Fibroblast of pulmonary artery (primary cell): ENCODE data around the gene ADAMTSL3.
A peak's percentile ranks its signal among the peaks of the same experiment; 100 is the strongest.

Experiments
- DNase-seq: peaks from one replicate; pipeline ENCODE4 v3.0.0-alpha.2; 2010; ENCODE audit warnings: low read depth
- H3K4me3 ChIP-seq: replicated peaks from 2 replicates; pipeline ENCODE4 v1.5.1; 2011; ENCODE audit warnings: low read depth, mild to moderate bottlenecking, control low read depth, low read length, moderate library complexity
- CTCF ChIP-seq: IDR thresholded peaks from 2 replicates; pipeline ENCODE4 v1.5.1; 2011; ENCODE audit warnings: mild to moderate bottlenecking, control low read depth, low read length, inconsistent platforms; ENCODE audit errors: missing control alignments

Gene ADAMTSL3

GRCh38 chr15:83854321-83854720, 200.4 kb downstream of the ADAMTSL3 start:
- no peak for TF ChIP-seq CTCF
- peak; percentile 54 for DNase-seq
- no peak overlapping the region for H3K4me3 ChIP-seq

GRCh38 chr15:83854950-83855707, 201.2 kb downstream of the ADAMTSL3 start:
- peak; percentile 56 for DNase-seq
- H3K4me3 ChIP-seq, result no peak overlapping the region
- TF ChIP-seq CTCF, result no peak

- no peak for TF ChIP-seq CTCF
- no peak for DNase-seq
- no peak overlapping the region for H3K4me3 ChIP-seq
Observed at GRCh38 chr15:83855956-83856355, 202.0 kb downstream of the ADAMTSL3 start.

- no peak overlapping the region for H3K4me3 ChIP-seq
- DNase-seq, result no peak
- TF ChIP-seq CTCF, result no peak
Observed at GRCh38 chr15:83858820-83859505, 205.0 kb downstream of the ADAMTSL3 start.

GRCh38 chr15:83866692-83867091, 212.8 kb downstream of the ADAMTSL3 start:
- TF ChIP-seq CTCF, result no peak
- no peak overlapping the region for H3K4me3 ChIP-seq
- no peak for DNase-seq

GRCh38 chr15:83869341-83869740, 215.4 kb downstream of the ADAMTSL3 start:
- no peak for DNase-seq
- no peak for TF ChIP-seq CTCF
- H3K4me3 ChIP-seq, result no peak overlapping the region
